GM21367 (cell line): ENCODE measurements around the gene CADM1.

ENCODE experiments used
- ATAC-seq: cut with Tn5 transposase; IDR thresholded peaks from one replicate; pipeline ENCODE4 v1.9.1; 2021; ENCODE audit not compliant: unreplicated experiment

Gene CADM1

DNA sequence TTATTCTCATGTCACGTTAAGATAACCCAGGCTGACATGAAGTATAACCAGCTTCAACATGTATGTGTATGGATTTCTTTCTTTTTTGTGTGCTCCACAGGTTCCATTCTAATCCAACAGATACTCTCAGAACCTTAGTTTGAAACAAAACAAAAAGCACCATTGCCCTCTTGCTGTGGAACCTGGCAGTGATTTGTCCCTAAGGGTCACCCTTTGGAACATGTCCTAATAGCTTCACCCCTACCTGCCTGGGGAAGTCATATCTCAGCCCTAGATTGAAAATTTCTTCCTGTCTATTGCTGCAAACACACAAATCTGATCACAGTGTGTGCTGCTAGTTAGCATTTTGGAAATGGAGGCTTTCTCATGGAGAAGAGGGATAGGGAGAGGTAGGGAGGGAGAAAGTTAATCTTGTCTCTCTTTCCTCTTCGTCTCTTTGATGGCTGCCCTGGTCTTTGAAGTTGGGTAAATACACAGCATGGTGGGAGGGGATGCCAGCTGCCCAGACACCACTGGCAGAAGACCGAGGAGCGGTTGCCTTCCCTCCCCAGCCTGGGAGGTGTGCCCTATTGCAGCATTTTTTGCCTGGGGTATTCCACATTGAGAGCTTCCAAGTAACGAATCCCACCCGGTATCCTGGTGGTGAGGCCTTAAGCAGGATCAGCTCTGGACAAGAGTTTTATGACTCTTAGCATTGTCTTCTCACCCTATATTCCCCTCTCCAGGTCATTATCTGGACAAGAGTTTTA is 11.6 kb upstream of the CADM1 start:
- ATAC-seq: no peak

DNA sequence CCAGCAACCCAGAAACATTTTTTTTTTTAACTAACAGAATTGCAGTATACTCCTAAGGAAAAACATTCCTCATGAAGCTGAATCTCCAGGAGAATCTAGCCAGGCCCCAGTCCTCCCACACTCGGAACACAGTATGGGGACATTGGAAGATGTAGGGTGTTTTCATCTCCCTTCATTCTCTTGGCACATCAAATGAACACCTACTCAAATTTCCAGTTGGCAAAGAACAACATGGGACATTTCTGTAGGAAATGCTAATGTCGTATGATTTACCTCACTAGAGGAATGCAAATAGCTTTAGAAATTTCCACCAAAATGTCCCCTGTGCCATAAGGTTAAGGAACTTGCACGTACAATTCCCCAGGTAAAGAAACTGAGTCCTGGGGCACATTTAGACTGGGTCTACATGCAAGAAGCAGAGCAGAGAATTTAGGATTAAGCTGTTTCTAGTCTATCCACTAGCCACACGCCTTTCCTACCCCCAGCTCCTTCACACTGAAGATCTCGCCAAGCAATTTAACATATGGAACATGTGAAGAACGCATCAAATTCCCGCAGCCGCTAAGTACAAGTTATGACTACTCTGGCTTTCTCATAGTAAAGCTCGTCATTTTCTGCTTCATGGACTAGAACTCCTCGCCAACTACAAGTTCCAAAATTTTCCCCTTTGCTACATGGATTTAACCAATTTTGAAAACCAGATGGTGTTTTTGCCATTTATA is 2.9 kb upstream of the CADM1 start:
- no peak for ATAC-seq

DNA sequence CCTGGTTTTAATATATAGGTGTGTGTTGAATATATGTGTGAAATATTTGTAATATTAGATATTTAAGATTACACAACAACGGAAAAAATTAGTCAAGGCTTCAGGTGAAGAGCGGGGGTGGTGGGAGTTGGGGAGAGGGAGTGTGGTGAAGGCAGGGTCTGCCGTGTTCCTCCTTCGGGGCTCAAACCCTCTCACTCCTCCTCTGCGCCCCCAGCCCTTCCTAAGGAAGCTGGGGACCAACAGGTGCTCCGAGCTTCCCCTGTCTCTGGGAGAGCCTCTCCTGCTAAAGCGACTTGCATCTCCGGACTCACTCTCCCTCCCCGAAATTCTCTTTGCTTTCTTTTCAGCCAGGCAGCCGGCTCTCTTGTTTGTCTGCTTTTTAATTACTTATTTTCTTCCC is 960 bp upstream of the CADM1 start:
- no peak for ATAC-seq

DNA sequence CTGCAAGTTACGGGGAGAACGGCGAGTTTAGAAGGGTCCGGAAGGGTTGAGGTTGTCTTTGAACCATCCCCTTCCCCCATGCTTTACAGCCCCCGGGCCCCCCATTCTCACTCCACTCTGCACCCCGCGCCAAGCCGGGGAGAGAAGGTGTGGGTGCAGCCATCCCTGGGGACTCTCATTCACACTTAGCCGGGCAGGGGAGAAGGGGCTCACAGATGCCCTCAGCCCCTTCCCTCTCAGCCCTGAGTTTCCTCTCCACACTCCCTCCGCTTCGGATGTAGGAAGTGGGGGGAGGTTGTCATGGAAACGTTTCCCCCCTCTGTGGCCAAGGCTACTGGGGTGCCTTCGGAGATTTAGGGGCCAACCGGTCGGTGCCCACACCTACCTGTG is 334 bp downstream of the CADM1 start:
- no peak for ATAC-seq

DNA sequence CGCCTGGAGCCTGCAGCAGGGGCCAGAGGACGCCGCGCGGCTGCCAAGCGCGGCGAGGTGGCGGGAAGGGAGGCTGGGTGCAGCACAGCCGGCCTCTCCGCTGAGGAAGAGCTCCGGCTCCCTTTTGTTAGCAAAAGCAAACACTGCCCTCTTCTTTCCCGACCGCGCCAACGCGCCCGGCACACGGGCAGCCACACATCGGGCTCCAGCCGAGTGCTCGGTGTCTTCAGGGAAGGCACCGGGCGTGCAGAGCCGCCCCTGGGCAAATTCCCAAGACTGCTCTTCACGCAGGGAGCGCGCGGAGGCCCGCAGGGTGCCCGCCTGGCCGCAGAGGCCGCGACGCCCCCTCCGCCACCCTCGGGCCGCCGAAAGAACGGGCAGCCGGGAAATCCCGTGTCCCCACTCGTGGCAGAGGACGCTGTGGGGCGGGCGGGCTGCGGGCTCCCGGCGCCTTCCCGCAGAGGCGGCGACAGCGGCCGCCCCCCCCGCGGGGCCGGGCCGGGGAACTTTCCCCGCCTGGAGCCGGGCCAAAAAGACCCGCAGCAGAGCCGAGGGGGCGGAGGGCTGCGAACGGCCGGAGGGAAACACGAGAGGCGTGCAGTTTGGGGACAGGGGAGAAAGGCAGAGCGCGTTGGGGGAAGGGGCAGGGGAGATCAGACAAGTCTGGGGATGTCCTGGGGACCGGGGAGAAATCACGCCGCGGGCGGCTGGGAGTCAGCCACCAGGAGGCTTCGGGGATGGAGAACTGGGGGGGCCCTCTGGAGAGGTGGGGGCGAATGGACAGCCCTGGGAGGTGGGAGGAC is 931 bp downstream of the CADM1 start:
- no peak for ATAC-seq

DNA sequence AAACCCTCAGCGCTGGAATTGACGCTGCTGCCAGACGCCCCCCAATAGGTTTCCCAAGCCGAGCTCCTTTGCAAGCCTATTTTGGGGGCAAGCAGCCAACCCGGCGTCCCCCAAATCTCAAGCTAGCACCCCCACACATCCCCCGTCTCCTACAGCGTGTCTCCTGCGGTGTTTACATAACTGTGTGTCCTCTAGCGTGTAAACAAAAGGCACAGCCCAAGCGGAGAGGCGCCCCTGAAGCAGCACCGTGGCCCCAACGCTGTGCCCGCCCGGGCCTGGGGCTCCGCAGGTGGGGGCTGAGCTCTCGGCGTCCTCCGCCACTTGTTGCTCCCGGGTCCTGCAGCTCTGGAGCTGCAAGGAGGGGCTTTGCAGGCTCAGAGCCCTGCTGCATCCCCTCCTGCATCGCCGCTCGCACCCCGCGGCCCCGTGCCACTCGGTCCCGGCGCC is 1.6 kb downstream of the CADM1 start:
- ATAC-seq: no peak

DNA sequence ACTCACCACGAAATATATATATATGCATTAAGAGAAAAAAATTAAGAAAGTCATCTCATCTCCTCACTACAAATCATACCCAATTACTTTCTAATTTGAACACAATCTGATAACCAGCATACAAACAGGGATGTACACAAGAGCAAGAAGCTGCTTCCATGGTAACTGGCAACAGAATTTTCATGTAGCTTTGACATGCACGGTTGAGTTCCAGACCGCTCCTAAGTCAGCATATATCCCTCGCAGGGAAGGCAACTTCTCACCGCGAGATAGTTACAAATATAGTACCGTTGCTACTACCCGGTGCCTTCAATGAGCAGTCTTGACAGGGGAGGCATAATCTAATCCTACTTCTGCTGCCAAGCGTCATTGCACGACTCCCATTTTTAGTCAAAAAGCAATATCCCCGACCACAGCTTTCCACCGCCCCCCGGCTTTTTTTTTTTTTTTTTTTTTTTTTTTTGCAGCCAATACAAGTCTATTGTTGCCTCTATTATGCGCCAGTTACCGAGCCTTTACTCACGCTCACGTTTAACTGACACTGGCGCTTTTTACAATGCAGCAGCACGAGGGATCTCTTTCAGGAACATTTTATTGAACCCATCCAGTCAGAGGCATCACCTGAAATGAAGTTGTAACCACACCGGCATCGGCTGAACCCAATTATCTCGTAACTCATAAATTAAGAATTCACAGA is 2.2 kb downstream of the CADM1 start:
- no peak for ATAC-seq

DNA sequence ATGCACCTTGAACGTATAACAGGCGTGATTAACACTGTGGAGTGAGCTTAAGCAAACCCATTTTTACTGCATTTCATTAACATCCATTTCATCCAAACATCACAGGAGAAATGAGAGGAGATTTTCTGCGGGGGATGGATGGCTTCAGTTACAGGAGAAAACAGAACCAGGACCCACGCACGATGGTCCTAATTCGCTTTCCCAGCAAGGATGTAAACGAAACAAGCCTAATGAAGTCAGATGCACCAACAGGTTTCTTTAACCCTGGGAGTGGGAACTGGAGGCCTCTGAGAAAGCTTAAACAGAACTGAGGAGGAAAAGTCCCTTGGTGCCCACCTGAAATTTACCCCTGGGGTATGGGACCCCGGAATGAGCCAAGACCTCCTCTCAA is 2.7 kb downstream of the CADM1 start:
- ATAC-seq: no peak

DNA sequence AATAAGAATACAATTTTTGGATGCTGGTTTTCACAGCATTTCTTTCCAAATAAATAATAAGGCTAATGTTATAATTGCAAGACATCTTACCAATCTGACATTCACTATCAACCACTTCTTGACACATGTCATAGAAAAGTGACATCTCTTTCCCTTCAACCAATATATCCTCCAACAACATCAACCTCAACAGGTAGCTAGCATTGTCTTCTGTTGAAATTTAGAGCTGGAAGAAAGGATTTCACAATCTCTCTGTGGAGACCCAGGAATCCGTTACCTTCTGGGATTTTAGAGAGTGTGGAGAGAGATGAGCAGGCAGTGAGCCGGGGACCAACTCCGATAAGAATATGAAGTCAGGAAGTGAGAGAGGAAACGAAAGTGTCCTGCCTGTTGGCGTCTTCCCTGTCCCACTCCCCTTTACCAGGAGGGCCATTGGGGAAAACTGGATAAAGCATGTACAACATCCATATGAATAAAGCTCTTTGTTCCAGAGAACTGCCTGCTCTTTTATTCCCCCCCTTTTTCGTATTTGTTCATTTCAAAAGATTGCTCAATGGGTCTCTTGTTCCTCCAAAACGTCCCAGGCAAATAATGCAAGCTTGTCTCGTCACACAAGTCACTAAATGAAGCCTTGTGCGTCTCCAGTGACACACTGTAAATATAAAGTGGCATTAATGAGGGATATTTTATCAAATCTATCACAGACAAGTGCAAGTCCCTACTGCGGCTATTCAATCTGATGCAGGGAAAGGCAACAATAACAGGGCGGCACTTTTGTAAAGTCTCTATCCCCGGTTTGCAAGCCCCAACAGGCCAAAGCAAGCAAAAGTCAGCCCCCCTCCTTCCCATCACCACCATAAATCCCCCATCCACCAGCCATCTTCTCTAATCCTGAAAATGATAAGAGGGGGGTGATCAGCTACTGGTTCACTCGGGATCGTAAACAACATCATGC is 3.4 kb downstream of the CADM1 start:
- no peak for ATAC-seq

DNA sequence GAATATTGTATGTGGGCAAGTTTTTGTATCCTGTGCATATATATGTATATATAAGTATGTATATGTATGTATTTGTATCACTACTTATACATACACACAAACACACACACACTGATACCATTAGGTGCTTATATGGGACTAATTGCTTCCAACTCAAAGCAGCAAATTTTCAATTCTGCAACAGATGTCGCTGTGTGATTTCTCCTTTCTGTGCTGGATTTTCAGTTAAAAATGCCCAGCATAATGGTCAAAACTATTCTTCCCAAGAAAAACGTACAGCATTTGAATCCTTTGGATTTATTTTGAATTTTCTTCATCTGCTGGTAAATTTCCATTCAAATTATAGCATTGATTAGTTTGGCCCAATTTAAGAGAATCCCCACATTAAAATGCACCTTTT is 4.3 kb downstream of the CADM1 start:
- no peak for ATAC-seq

DNA sequence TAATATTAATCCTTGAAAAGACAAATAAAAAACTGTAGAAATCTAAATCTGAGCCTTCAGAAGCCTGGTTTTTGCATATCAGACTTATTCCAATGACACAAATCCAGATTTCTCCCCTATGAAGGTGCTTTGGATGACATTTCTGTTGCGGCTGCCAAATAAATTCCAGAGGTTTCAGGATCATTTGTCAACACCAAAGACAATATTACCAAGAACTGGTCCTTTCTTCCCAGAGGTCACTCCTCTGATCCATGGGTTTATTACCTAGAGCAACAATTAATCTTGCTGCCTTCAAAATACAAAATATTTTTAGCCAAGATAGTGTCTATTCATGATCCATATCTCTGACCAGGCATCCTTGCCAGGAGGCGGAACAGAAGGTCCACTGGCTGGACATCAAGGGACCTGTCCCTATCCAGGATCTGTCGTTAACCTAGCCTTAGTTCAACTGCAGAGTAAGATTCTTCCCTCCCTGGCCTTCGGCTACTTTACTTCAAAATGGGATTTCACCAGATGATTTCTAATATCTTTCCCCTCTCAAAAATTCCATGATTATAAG is 4.9 kb downstream of the CADM1 start:
- ATAC-seq: no peak

DNA sequence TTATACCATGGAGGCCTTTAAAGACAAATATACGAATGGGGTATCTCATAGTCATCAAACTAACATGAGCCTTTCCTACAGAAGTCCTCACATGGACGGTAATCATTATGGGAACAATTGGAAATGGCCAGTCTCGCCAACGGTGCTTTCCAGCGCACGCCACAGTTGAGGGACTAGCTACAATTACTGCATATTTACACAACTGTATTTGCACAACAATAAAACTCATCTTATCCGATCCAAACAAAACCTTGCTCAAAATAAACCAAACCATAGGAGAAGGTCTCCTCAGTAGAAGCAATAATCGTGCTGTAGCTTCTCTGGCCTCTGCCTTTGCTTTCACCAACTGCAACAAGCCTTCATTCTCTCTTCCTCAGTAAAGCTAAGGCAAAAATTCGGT is 5.9 kb downstream of the CADM1 start:
- ATAC-seq: no peak

DNA sequence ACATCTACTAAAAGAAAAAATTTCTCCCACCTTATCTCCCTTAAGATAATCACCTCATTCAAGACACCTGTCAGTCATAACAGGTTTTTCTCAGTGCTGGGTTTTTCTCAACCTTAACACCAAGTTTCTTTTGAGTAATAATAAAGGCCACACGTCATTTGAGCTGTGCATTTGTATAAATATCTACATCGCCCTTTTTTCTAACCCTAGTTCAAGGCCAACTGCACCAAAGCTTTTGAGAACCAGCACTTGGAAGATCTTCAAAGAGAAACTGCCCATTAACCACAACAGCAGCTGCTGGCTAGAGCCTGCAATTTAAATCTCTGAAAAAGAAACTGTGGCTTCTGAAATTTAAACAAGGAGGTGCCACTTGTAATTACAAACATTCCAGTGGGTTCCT is 6.9 kb downstream of the CADM1 start:
- ATAC-seq: no peak

DNA sequence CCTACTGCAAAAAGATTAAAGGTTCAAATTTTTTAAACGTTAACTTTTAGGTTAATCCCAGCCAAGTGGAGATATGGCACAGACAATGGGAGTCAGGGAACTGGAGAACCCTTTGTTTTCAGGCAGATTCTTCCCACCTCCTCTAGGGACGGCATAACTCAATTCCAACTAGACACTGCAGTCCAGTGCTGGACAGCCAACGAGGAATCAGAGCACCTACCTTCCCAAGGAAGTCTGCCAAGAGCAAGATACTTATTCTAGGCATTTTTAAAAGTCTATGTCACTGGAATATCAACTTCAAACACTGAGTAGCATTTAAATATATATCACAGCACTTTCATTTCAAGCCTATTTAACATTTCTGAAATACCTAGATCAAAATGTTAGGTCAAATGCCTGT is 7.3 kb downstream of the CADM1 start:
- no peak for ATAC-seq

DNA sequence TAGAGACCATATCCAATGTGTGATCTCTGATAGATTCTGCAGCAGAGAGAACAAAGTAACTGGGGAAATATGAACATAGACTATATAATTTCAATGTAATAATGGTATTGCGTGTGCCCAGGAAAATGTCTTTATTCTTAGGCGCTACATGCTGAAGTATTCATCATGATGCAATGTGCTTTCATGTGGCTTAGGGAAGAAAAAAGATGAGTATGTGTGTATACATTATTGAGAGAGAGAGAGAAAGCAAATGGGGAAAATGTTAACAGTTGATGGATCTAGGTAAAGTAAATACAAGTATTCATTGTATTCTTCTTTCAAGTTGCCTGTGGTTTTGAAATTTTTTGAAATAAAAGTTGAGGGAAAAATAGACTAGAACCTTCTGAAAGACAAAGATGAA is 10.3 kb downstream of the CADM1 start:
- no peak for ATAC-seq

DNA sequence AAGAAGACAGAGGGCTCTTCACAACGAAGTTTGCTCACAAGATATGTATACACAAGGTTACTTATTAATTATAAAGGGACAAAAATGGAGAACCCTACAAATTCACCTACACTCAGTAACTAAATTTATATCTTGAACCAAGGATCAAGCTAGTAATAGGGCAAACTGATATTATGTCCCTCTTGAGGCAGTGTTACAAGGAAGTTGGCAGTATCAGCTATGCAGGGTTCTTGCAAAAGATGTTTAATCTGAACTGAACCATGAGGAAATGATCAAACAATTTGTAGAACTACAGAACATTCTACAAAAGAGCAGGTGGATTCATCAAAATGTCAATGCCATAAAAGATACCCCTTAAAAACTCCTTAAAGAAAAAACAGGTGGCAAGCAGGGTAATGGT is 10.7 kb downstream of the CADM1 start:
- ATAC-seq: no peak

DNA sequence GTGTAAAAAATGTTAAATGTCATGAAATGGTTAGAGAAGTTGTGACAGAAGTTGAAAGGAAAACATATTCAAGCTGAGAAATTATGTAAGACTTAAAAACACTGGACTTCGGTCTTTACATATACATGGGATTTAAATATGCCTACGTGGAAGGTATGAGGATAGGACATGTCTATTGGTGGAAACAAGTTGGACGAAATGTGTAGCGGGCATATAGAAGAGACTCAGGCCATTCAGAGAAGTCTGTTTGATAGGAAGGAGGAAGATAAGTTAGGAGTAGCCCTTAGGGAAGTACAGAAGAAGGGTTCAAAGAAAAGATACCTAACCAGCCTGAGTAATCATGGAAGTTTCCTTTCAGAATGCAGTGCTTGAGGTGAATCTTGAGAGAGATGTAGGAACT is 14.7 kb downstream of the CADM1 start:
- no peak for ATAC-seq

DNA sequence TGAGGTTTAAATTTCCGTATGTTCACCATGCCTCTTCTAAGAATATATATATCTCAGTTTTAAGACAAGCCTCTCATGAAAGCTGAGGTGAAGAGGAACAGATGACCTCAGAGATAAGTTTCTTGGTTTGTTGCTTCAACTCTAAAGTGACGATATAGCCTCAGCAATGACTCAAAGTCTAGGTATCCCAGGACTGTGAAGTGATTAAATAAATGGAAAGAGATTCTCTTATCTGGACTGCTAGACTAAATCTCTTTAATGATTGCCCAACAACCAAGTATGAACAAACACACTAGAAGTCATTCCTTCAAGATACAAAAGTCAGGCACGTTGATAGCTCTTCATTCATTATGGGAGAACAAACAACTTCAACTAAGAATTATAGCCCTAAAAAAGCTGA is 15.3 kb downstream of the CADM1 start:
- ATAC-seq: no peak

DNA sequence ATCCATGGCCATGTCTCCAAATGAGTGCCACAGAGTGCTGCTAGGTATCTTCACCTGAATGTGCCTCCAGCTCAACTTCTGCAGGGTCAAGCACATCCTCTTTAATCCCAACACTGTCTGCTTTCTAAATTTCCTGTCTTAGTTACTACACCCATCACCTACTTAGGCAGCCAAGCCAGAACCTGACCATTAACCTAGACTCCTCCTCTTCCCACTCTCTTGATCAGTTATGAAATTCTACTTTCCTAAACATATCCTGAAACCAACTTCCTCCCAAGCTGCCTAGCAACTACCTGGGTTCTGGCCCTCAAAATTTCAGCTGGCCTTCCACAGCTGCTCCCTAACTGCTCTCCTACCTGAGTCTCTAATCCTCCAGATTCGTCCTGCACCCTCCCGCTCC is 22.7 kb downstream of the CADM1 start:
- ATAC-seq: no peak

DNA sequence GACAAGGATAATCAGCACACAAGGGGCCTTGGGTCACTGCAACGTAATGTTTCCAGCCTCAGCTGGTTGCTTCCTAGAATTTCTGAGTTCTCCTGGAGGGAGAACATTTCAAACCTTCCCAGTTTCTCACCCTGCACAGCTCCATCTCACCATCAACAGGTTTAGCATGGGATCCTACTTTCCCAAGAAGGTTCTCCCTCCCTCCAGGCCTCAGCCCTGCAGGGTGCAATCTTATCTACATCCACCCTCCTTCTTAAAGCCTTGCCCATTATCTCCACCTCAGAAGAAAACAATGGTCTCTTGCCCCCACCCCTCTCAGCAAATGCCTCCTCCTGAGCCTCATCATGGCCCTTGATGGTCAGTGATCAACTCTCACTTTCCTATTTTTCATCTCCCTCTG is 23.6 kb downstream of the CADM1 start:
- ATAC-seq: no peak
